Thymus (tissue), 11 donors: Measurements from ENCODE around the gene NR0B2. TPM values are rescaled to one million over a fixed set of nuclear protein-coding genes. Genes with fewer than 3 reads are reported as not detected.

Source experiments
- DNase-seq, 9 donors: peaks; one replicate each; pipeline ENCODE4 v3.0.0-alpha.2; 2013; ENCODE audit warnings: low spot score in 9 of 9, low read depth in 6 of 9, missing footprints in 1 of 9
- H3K27ac ChIP-seq, 2 donors: one replicate each; pipeline ENCODE4 v1.5.1; 2013; ENCODE audit warnings: control low read depth in 1 of 2, low read depth in 1 of 2, low read length in 1 of 2, mild to moderate bottlenecking in 1 of 2, moderate library complexity in 1 of 2
- H3K27me3 ChIP-seq, 2 donors: one replicate each; pipeline ENCODE4 v1.5.1; 2013; ENCODE audit warnings: low read length in 1 of 2; ENCODE audit not compliant: control insufficient read depth in 2 of 2, insufficient read depth in 1 of 2
- H3K36me3 ChIP-seq, 2 donors: one replicate each; pipeline ENCODE4 v1.5.1; 2013; ENCODE audit warnings: low read length in 1 of 2, mild to moderate bottlenecking in 1 of 2, moderate library complexity in 1 of 2; ENCODE audit not compliant: control insufficient read depth in 2 of 2, insufficient read depth in 2 of 2
- H3K4me1 ChIP-seq, 2 donors: one replicate each; pipeline ENCODE4 v1.5.1; 2013; ENCODE audit warnings: low read length in 2 of 2; ENCODE audit not compliant: control insufficient read depth in 2 of 2, insufficient read depth in 2 of 2
- H3K4me3 ChIP-seq, 2 donors: one replicate each; pipeline ENCODE4 v1.5.1; 2013; ENCODE audit warnings: low read length in 2 of 2, control low read depth in 1 of 2, mild to moderate bottlenecking in 1 of 2
- H3K9me3 ChIP-seq, 2 donors: one replicate each; pipeline ENCODE4 v1.5.1; 2013; ENCODE audit warnings: low read length in 1 of 2, mild to moderate bottlenecking in 1 of 2; ENCODE audit not compliant: control insufficient read depth in 2 of 2, insufficient read depth in 1 of 2
- WGBS: extraction: QIAGEN DNeasy Blood & Tissue Kit; methylation state at CpG from one replicate; pipeline ENCODE4 v1.1.7; 2013; 5-methylcytosine and 5-hydroxymethylcytosine counted together
- polyA plus RNA-seq: library from polyadenylated mRNA; stranded (reverse); fragments of 200-250 nt; gene quantifications from one replicate; pipeline ENCODE4 v1.2.3, GENCODE V29; 2013
- total RNA-seq: library from RNA; stranded (reverse); fragments of 120-200 nt; gene quantifications from one replicate; pipeline ENCODE4 v1.2.4, GENCODE V29; 2013
- donor health status: healthy.

The NR0B2 gene
- total and polyA plus RNA-seq, 2 donors, result 0.18 to 0.19 TPM

GRCh38 chr1:26921540-26922430, 8.0 kb upstream of the NR0B2 start, which contains the start of gene NUDC:
NUDC (plus strand) TSS chr1:26921743; CDS start chr1:26921849, 106 bp downstream.
- WGBS, result under 1% methylated on average over 83 of the region's 83 CpGs
- DNase-seq, result peak; percentile 86 to 97 (median 94)
- H3K36me3 ChIP-seq, result peaks cover 23 to 25% of the 10 kb centered on the region in 2 donors
- H3K9me3 ChIP-seq, result no peaks in the 10 kb centered on the region
- H3K27ac ChIP-seq, result peak within 1 kb of the TSS; percentile 87 to 91
- H3K27me3 ChIP-seq, result no peaks in the 10 kb centered on the region
- peaks cover 15 to 20% of the 10 kb centered on the region in 2 donors for H3K4me1 ChIP-seq
- H3K4me3 ChIP-seq, result peak within 1 kb of the TSS; percentile 78 to 87

- peaks cover 17 to 19% of the 10 kb centered on the region in 2 donors for H3K36me3 ChIP-seq
- no peak for DNase-seq
- H3K27ac ChIP-seq, result peak overlapping the region; percentile 70 to 80
- H3K9me3 ChIP-seq, result no peaks in the 10 kb centered on the region
- peaks cover 15 to 20% of the 10 kb centered on the region in 2 donors for H3K4me1 ChIP-seq
- WGBS, result 28% methylated on average over 7 of the region's 7 CpGs
- H3K4me3 ChIP-seq, result peak overlapping the region; percentile 78 to 87
- H3K27me3 ChIP-seq, result no peaks in the 10 kb centered on the region
Measured at GRCh38 chr1:26921126-26921539, 7.4 kb upstream of the NR0B2 start.

GRCh38 chr1:26915204-26915842, 1.5 kb upstream of the NR0B2 start:
- H3K36me3 ChIP-seq, result no peaks in the 10 kb centered on the region
- H3K27me3 ChIP-seq, result peaks cover 0 to 3% of the 10 kb centered on the region in 2 donors
- H3K27ac ChIP-seq, result no peak overlapping the region
- no peak for DNase-seq
- 87% methylated on average over 5 of the region's 5 CpGs for whole genome bisulfite sequencing
- no peaks in the 10 kb centered on the region for H3K9me3 ChIP-seq
- no peaks in the 10 kb centered on the region for H3K4me1 ChIP-seq
- H3K4me3 ChIP-seq, result no peak overlapping the region

- WGBS, result 82% methylated on average over 5 of the region's 5 CpGs
- no peaks in the 10 kb centered on the region for H3K9me3 ChIP-seq
- no peak for DNase-seq
- H3K27me3 ChIP-seq, result peaks cover 0 to 3% of the 10 kb centered on the region in 2 donors
- H3K4me1 ChIP-seq, result no peaks in the 10 kb centered on the region
- no peak overlapping the region for H3K4me3 ChIP-seq
- H3K36me3 ChIP-seq, result no peaks in the 10 kb centered on the region
- no peak overlapping the region for H3K27ac ChIP-seq
Measured at GRCh38 chr1:26913389-26913753, 404 bp downstream of the NR0B2 start.

GRCh38 chr1:26912147-26912490, 1.7 kb downstream of the NR0B2 start:
- no peak for DNase-seq
- H3K27me3 ChIP-seq, result peaks cover 0 to 3% of the 10 kb centered on the region in 2 donors
- no peak overlapping the region for H3K27ac ChIP-seq
- no peaks in the 10 kb centered on the region for H3K36me3 ChIP-seq
- H3K4me3 ChIP-seq, result no peak overlapping the region
- no peaks in the 10 kb centered on the region for H3K9me3 ChIP-seq
- H3K4me1 ChIP-seq, result no peaks in the 10 kb centered on the region
- 86% methylated on average over 2 of the region's 2 CpGs for WGBS

- no peaks in the 10 kb centered on the region for H3K9me3 ChIP-seq
- no peak overlapping the region for H3K27ac ChIP-seq
- H3K4me1 ChIP-seq, result no peaks in the 10 kb centered on the region
- H3K36me3 ChIP-seq, result no peaks in the 10 kb centered on the region
- DNase-seq, result no peak
- WGBS, result 94% methylated on average over 8 of the region's 8 CpGs
- H3K4me3 ChIP-seq, result no peak overlapping the region
- peaks cover 0 to 3% of the 10 kb centered on the region in 2 donors for H3K27me3 ChIP-seq
Measured at GRCh38 chr1:26911399-26912146, 2.2 kb downstream of the NR0B2 start.

GRCh38 chr1:26910343-26911160, 3.2 kb downstream of the NR0B2 start:
- WGBS, result 95% methylated on average over 4 of the region's 4 CpGs
- Histone ChIP-seq H3K9me3 (no peaks in the 10 kb centered on the region), H3K4me1 (no peaks in the 10 kb centered on the region), H3K4me3 (no peak overlapping the region), H3K27me3 (peaks cover 0 to 3% of the 10 kb centered on the region in 2 donors), H3K36me3 (no peaks in the 10 kb centered on the region), H3K27ac (no peak overlapping the region)
- no peak for DNase-seq

GRCh38 chr1:26909951-26910342, 3.8 kb downstream of the NR0B2 start:
- 86% methylated on average over 3 of the region's 3 CpGs for WGBS
- DNase-seq, result no peak
- no peak overlapping the region for H3K27ac ChIP-seq
- no peaks in the 10 kb centered on the region for H3K4me1 ChIP-seq
- no peaks in the 10 kb centered on the region for H3K9me3 ChIP-seq
- no peak overlapping the region for H3K4me3 ChIP-seq
- H3K36me3 ChIP-seq, result no peaks in the 10 kb centered on the region
- peaks cover 0 to 3% of the 10 kb centered on the region in 2 donors for H3K27me3 ChIP-seq
